PC-3 (cell line): ENCODE results near the gene UFC1. TPM values are rescaled to one million over a fixed set of nuclear protein-coding genes. Genes with fewer than 3 reads are reported as not detected.

Experiments used
- ATAC-seq: fragments of 200-7000 bp; cut with Tn5 transposase; 2 replicates; pipeline ENCODE4 v1.9.1; 2020; ENCODE audit warnings: mild to moderate bottlenecking, moderate library complexity
- BruUV-seq: library from RNA; stranded (reverse); fragments of 400-500 nt; replicated peaks from 2 replicates; lab custom pipeline; 2021; lab: Mats Ljungman, UMichigan
- CTCF ChIA-PET: fragments of 300-600 bp; sonication (Branson Sonifier 250); formaldehyde crosslinking; loops from one replicate; lab custom pipeline; 2022; ENCODE audit warnings: antibody characterized with exemption; lab: Charles Lee
- POLR2A ChIA-PET: fragments of 300-600 bp; sonication (Branson Sonifier 250); formaldehyde crosslinking; loops from one replicate; lab custom pipeline; 2022; ENCODE audit warnings: antibody characterized with exemption; ENCODE audit not compliant: unreplicated experiment; lab: Charles Lee
- DNase-seq: peaks from one replicate; pipeline ENCODE4 v3.0.0-alpha.2; 2015
- H2AFZ ChIP-seq: fragments of 300-600 bp; sonication (generic); 2 replicates; pipeline ENCODE4 v1.6.0; 2016; ENCODE audit warnings: antibody characterized with exemption, low read length
- H3F3A ChIP-seq: fragments of 300-600 bp; sonication (generic); one replicate; pipeline ENCODE4 v1.6.0; 2017; ENCODE audit warnings: antibody characterized with exemption, low read length, control low read depth, mild to moderate bottlenecking; ENCODE audit not compliant: unreplicated experiment
- H3K27ac ChIP-seq: fragments of 300-600 bp; sonication (generic); 2 replicates; pipeline ENCODE4 v1.5.1; 2016; ENCODE audit warnings: mild to moderate bottlenecking, low read length
- H3K27me3 ChIP-seq: fragments of 300-600 bp; sonication (generic); 2 replicates; pipeline ENCODE4 v1.6.1; 2016; ENCODE audit warnings: low read length, mixed read lengths
- H3K36me3 ChIP-seq: fragments of 300-600 bp; sonication (generic); 2 replicates; pipeline ENCODE4 v1.6.1; 2016; ENCODE audit warnings: low read depth, mixed run types, low read length, mixed read lengths
- H3K4me1 ChIP-seq: fragments of 300-600 bp; sonication (generic); 2 replicates; pipeline ENCODE4 v1.5.1; 2016; ENCODE audit warnings: low read length; ENCODE audit not compliant: insufficient read depth
- H3K4me2 ChIP-seq: fragments of 300-600 bp; sonication (generic); 2 replicates; pipeline ENCODE4 v1.6.0; 2016; ENCODE audit warnings: low read length
- H3K4me3 ChIP-seq: fragments of 300-600 bp; sonication (generic); 2 replicates; pipeline ENCODE4 v1.5.1; 2016; ENCODE audit warnings: mild to moderate bottlenecking, low read length, mixed read lengths
- H3K79me2 ChIP-seq: fragments of 300-600 bp; sonication (generic); 2 replicates; pipeline ENCODE4 v1.6.1; 2017; ENCODE audit warnings: low read length, mixed read lengths
- H3K9ac ChIP-seq: fragments of 300-600 bp; sonication (generic); 2 replicates; pipeline ENCODE4 v1.6.0; 2016; ENCODE audit warnings: mild to moderate bottlenecking, low read length
- H3K9me2 ChIP-seq: fragments of 300-600 bp; sonication (generic); replicated peaks from 2 replicates; pipeline ENCODE4 v1.6.1; 2016; ENCODE audit warnings: mixed run types, low read length, mixed read lengths
- H3K9me3 ChIP-seq: fragments of 300-600 bp; sonication (generic); 2 replicates; pipeline ENCODE4 v1.6.1; 2016; ENCODE audit warnings: low read length, mixed read lengths
- H4K20me1 ChIP-seq: fragments of 300-600 bp; sonication (generic); 2 replicates; pipeline ENCODE4 v1.6.1; 2016; ENCODE audit warnings: low read length, mixed read lengths
- CTCF ChIP-seq: fragments of 300-600 bp; sonication (generic); conservative IDR thresholded peaks from 2 replicates; pipeline ENCODE4 v1.5.1; 2017; ENCODE audit warnings: antibody characterized with exemption, low read depth, mild to moderate bottlenecking, low read length
- EZH2 ChIP-seq: fragments of 300-600 bp; sonication (generic); IDR thresholded peaks from one replicate; pipeline ENCODE4 v1.6.1; 2017; ENCODE audit warnings: antibody characterized with exemption, mild to moderate bottlenecking, low read length; ENCODE audit not compliant: unreplicated experiment
- EZH2phosphoT487 ChIP-seq: fragments of 300-600 bp; sonication (generic); IDR thresholded peaks from 2 replicates; pipeline ENCODE4 v1.6.1; 2018; ENCODE audit warnings: mild to moderate bottlenecking, antibody characterized with exemption, low read length, borderline replicate concordance
- intact Hi-C: fragments of 100-400 bp; cut with micrococcal nuclease; formaldehyde crosslinking; loops from 2 replicates; pipeline ENCODE4 v1.9.0; 2023
- total RNA-seq: library from RNA; depleted of rRNA; stranded (reverse); fragments of >200 nt; gene quantifications from 2 replicates; pipeline ENCODE4 v1.2.3, GENCODE V29; 2014

Gene UFC1
- total RNA-seq, 1 experiment from 2014 or later, result 113 TPM

GRCh38 chr1:161130266-161130665 lies 23.5 kb upstream of the UFC1 start:
- CTCF ChIA-PET, result no interaction called here
- peaks cover 18% of the 10 kb centered on the region for H3K4me1 ChIP-seq
- H3K9me2 ChIP-seq, result no peaks in the 10 kb centered on the region
- DNase-seq (no peak), ATAC-seq (no peak)
- no peaks in the 10 kb centered on the region for H3K9me3 ChIP-seq
- no peaks in the 10 kb centered on the region for H3K27me3 ChIP-seq
- peak overlapping the region; percentile 90; the same call in 1 of the 2 replicates for H3K4me3 ChIP-seq
- no TSS peak for BruUV-seq
- POLR2A ChIA-PET, result interaction anchor here (0.6 kb wide), 1 partner anchor 109 kb away, joined by 11 read pairs; the partner anchor contains the start of gene F11R
- H3K79me2 ChIP-seq, result peaks cover 87% of the 10 kb centered on the region
- no peak for TF ChIP-seq EZH2phosphoT487
- TF ChIP-seq CTCF, result no peak
- TF ChIP-seq EZH2, result no peak
- H3K36me3 ChIP-seq, result peaks cover 31% of the 10 kb centered on the region
- no peak overlapping the region for H3K9ac ChIP-seq
- H3K27ac ChIP-seq, result no peak overlapping the region
- H3F3A ChIP-seq, result peaks cover 5% of the 10 kb centered on the region
- intact Hi-C loops, result no loop called here
- no peak overlapping the region for H2AFZ ChIP-seq
- peak overlapping the region; percentile 98 for H3K4me2 ChIP-seq
- H4K20me1 ChIP-seq, result no peaks in the 10 kb centered on the region

- Histone ChIP-seq H3F3A (peaks cover 5% of the 10 kb centered on the region), H3K79me2 (peaks cover 82% of the 10 kb centered on the region), H3K9me2 (no peaks in the 10 kb centered on the region), H3K4me2 (peak overlapping the region; percentile 98), H3K4me3 (peak overlapping the region; percentile 90), H3K9me3 (no peaks in the 10 kb centered on the region), H3K9ac (peak overlapping the region; percentile 94), H3K27ac (peak overlapping the region; percentile 91), H2AFZ (peak overlapping the region; percentile 87), H3K36me3 (peaks cover 24% of the 10 kb centered on the region), H4K20me1 (no peaks in the 10 kb centered on the region), H3K4me1 (peaks cover 18% of the 10 kb centered on the region), H3K27me3 (no peaks in the 10 kb centered on the region)
- intact Hi-C loops, result loop anchor here (1.0 to 2.0 kb wide), 3 partner anchors 12 to 33 kb away; partner anchors contain the start of genes KLHDC9 and UFC1
- BruUV-seq, result no TSS peak
- CTCF ChIA-PET, result no interaction called here
- ATAC-seq (peak; percentile 3), DNase-seq (no peak)
- POLR2A ChIA-PET, result interaction anchor here (0.6 to 0.9 kb wide), 2 partner anchors 33 to 111 kb away, joined by 3 to 6 read pairs; partner anchors contain the start of gene F11R
- TF ChIP-seq EZH2 (no peak), CTCF (no peak), EZH2phosphoT487 (no peak)
These were observed 22.0 kb upstream of the UFC1 start for GRCh38 chr1:161131523-161132409.
